Embryonic facial prominence (tissue), 1 donor: Measurements from ENCODE around the gene TGM2.

Experiments
- DNase-seq: peaks from one replicate; pipeline ENCODE4 v3.0.0-alpha.2; 2016; ENCODE audit errors: extremely low spot score

TGM2 gene

DNA sequence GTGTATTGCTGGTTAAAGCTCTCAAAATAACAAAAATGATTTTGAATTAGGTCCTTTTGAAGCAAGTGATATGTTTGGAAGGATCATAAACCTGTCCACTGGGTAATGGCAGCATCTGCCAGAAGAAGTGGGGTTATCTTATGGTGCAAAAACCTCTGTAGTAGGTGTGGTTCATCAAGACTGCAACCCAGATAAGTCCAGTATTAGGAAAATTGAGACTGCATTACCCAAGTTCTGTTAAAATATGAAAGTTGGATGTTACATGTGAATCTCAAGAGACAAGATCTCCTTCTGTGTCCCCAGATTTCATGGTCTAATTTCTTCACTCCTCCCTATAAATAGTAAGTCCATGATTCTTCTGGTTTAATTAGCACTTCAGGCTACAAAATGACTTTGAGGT lies 72.2 kb downstream of the TGM2 start:
- no peak for DNase-seq

DNA sequence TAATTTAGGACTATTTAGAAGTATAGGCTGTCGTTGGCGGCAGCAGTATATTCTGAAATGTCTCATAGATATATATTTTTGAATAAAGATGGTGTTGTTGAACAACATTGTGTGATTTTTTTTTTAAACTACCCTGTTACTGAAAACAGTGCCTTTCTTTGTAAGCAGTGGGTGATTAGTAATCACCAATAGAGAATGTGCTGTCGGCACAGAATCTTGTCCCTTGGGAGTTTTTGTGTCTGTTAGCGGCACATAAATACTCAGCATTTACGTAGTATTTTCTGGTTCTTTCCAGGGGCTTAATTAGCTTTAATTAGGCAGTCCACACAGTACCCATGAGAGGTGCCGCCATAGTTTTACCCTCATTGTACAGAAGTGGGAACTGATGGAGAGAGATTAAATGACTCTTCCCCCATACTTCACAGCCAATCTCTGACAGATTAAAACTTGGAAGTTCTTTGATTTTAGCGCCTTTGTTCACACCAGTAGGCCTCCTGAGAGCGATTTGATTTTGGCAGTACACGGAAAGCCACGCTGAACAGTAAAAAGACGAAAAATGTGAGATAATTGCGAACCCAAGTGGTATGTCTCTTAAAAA lies 72.7 kb downstream of the TGM2 start:
- no peak for DNase-seq

DNA sequence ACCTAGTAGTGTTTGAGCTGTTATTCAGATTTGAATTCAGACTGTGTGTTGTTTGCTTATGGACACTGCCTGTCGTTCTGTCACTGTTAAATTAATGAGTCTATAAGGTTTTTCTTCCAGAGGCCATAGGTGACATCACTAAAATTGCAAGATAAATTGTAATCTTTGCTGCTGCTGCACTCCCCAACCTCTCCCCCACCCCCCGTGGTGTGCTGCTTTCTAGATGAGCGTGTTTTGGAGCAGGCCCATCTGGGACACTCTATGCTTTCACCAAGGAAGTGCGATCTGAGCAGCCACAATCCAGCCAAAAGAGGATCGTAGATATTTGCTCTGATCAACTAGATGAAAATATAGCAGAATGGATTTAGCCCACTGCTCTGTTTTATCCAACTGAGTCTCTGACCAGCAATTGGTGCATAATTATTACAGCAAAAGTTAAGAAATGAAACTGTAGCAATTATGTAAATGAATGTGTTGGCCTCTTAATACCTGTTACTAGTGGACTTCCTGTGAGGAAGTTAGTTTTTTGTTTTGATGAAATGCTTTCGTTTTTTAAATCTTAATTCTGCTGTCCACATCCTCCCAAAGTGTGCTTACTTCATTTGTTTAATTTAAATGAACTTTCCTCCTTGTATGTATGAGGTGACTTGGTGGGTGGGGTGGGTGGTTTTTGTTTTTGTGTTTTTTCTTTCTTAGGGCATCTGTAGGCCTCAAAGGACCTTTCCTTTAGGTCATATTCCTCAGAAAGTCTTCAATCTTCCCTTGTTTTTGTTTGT lies 73.4 kb downstream of the TGM2 start:
- no peak for DNase-seq

DNA sequence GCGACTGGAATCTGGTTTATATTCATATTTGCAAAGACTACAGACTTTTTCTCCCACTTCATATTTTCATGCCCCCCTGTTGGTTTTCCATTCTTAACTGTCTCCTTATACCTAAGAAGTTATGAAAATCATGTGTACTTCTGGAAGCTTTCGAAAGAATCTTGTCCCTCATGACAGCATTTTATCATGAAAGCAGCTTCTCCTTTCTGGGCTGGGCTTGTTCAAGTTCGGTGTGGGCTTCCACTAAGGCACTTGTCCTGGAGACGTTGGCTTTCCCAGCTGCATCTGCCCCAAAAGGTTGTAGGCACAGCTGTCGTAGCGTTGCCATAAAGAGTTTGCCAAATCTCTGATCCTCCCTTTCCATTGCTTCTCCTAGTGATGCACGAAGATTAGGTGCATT lies 75.0 kb downstream of the TGM2 start:
- no peak for DNase-seq

DNA sequence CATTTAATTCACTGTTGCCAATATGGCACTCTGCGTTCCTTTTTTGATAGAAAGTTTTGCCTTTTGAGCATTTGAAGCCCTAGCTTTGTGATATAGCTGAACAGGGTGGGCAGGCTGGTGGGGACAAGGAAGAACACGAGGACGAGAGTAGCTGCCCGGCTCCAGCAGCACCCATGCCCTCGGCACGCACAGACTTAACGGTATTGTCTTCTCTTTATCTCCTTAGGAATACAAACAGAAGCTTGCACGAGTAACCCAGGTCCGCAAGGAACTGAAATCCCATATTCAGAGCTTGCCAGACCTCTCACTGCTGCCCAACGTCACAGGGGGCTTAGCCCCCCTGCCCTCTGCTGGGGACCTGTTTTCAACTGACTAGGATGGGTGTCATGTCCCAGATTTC lies 75.6 kb downstream of the TGM2 start:
- DNase-seq: no peak

DNA sequence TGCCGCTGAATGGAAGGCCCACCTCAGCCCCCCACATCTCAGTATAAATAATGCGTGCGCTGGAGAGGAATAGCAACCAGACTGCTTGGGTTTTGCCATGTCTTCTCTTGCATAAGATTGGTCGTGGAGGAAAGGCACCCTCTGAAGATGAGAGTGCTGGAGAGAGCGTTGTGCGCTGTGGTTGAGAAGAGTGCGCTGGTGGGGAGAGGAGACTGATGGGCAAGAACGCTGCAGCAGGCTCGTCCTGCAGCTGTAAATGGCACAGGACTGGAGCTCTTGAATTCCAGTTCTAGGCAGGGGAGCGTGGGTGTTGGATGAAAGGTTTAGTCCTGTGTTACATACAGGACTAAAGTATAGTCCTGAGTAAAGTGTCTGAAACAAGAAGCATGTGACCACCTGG lies 80.0 kb downstream of the TGM2 start:
- no peak for DNase-seq

DNA sequence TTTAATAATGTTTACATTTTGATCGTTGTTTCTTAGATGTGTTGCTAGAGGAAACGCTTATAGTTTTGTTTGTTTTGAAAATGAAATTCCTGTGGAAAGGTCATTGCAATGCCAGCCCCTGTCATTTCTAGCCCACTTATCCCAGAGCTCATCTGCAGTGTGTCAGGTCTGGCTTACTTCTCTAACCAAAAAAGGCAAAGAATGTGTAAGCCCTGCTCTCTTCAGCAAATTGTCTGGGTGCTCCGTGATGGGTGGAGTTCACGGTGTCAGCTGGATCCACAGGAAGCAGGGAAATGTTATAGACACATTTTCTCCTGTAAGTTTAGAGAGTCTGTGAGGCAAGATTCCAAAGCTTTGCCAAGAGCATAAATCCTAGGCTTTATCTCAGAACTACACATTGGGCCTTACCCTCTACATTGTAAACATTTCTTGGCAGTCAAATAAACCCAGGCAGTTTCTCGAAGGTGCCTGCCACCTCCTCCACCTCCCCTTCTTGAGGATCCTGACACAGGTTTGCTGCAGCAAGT lies 80.6 kb downstream of the TGM2 start:
- peak; percentile 25 for DNase-seq

DNA sequence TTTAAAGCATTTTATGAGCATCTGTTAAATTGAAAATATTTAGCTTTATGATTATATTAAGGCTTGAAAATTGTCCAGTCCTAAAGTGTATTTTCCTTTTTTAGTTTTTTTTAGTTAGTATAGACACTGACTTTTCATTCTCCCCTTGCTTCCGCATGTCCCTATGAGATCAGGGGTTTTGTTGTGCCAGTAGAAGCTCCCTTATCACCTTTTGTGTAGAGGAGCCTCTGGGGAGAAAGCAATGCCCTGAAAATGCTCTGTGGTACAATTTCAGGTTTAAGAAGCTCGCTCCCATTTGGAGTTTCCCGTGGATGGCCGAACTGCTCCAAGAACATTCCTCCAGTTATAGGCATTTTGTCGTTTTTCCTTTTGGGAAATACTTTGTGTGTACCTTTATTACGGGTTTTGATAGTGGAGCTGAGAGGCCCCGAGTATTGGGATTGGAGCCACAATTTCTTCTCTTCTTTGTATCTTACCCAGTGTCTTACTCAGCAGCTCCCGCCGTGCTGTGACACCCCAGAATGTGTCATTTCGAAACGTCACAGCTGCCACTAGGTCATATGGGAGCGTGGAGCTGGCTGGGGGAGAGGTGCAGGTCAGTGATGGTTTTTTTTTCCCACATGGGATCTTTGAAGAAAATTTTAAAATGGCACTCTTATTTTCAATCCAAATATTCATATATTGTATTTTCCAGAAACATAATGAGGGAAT lies 81.6 kb downstream of the TGM2 start:
- no peak for DNase-seq

DNA sequence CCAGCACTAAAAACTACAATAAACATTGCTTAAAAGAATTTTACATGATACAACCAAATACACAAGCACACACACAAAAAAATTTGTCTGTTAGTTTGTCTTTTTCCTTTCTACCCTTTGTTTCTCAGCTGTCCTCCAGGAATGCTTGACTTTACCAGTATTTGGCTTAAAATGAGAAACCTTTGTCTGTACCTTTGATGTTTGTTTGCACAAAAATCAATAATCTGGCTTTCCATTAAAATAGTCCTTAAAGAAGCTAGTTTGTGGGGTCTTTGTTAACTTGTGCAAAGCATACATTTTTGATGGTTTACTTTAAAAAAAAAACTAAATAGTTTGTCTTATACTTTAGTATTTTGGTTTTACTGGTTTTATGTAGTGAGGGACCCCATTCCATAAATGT lies 82.2 kb downstream of the TGM2 start:
- no peak for DNase-seq

DNA sequence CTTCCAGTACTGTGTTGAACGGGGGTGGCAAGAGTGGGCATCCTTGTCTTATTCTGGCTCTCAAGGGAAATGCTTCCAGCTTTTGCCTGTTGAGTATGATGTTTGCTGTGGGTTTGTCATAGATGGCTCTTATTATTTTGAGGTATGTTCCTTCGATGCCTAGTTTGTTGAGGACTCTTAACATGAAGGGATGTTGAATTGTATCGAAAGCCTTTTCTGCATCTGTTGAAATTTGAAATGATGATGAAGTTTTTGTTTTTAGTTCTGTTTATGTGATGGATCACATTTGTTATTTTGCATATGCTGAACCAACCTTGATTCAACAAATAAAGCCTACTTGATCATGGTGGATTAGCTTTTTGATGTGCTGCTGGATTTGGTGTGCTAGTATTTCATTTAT lies 83.5 kb downstream of the TGM2 start:
- DNase-seq: no peak

DNA sequence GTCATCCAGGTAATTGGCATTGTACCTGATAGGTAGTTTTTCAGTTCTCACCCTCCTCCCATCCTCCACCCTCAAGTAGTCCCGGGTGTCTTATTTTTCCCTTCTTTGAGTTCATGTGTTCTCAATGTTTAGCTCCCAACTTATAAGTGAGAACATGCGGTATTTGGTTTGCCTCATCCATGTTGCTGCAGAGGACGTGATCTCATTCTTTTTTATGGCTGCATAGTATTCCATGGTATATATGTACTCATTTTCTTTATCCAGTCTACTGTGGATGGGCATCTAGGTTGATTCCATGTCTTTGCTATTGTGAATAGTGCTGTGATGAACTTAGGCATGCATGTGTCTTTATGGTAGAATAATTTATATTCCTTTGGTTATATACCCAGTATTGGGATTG lies 85.7 kb downstream of the TGM2 start:
- no peak for DNase-seq

DNA sequence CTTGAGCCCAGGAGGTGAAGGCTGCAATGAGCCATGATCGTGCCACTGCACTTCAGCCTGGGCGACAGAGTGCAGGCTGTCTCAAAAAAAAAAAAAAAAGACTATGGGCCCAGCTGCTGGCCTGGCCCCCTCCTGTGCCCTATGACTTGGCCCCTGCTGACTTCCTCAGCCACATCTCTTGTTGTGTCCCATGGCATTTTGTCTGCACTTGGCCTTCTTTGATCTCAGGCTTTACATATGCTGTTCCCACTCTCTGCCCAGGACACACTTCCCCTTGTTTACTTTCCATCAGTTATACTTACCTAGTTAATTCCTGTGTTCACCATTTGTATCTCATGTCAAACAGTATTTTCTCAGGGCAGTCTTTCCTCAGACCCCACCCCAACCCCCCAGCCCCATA lies 87.0 kb downstream of the TGM2 start:
- DNase-seq: no peak
